ENCODE data around the gene XRCC1. TPM values are rescaled to one million over a fixed set of nuclear protein-coding genes. Genes with fewer than 3 reads are reported as not detected.

The XRCC1 gene
- total RNA-seq, 1 experiment from 2014 or later, result 40.7 TPM

GRCh38 chr19:43572171-43572588 lies 3.1 kb downstream of the XRCC1 start:
- CTCF ChIA-PET, result interaction anchor here (1.1 kb wide), 1 partner anchor 17 kb away, joined by 3 read pairs; no protein-coding TSS in a partner anchor
- H3K4me1 Mint-ChIP-seq (ENCODE audit: low read depth, unreplicated experiment), result no peaks in the 10 kb centered on the region
- POLR2A ChIA-PET, result no interaction called here
- peaks cover 2% of the 10 kb centered on the region for H3K27me3 Mint-ChIP-seq (ENCODE audit: insufficient read depth, unreplicated experiment)
- H3K4me1 ChIP-seq, result no peaks in the 10 kb centered on the region
- BruUV-seq (replicated peaks), result no TSS peak
- peak overlapping the region; percentile 27 for H3K27ac Mint-ChIP-seq (ENCODE audit: unreplicated experiment)
- TF ChIP-seq, protein P1, sequence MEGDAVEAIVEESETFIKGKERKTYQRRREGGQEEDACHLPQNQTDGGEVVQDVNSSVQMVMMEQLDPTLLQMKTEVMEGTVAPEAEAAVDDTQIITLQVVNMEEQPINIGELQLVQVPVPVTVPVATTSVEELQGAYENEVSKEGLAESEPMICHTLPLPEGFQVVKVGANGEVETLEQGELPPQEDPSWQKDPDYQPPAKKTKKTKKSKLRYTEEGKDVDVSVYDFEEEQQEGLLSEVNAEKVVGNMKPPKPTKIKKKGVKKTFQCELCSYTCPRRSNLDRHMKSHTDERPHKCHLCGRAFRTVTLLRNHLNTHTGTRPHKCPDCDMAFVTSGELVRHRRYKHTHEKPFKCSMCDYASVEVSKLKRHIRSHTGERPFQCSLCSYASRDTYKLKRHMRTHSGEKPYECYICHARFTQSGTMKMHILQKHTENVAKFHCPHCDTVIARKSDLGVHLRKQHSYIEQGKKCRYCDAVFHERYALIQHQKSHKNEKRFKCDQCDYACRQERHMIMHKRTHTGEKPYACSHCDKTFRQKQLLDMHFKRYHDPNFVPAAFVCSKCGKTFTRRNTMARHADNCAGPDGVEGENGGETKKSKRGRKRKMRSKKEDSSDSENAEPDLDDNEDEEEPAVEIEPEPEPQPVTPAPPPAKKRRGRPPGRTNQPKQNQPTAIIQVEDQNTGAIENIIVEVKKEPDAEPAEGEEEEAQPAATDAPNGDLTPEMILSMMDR (IDR thresholded peaks at IDR 0.05; ENCODE audit: insufficient read depth in 1 of 2, low read depth in 1 of 2, low read length in 1 of 2, severe bottlenecking in 1 of 2, unreplicated experiment in 1 of 2), result no peak
- intact Hi-C loops (cut with micrococcal nuclease; ENCODE audit: unreplicated experiment), result no loop called here
- no peaks in the 10 kb centered on the region for H3K9me3 Mint-ChIP-seq (ENCODE audit: unreplicated experiment)
- H3K4me3 ChIP-seq (ENCODE audit: low read depth, low read length), result no peak overlapping the region
- no peaks in the 10 kb centered on the region for H3K36me3 ChIP-seq (ENCODE audit: control insufficient read depth, insufficient read depth, low read length)
- H3K27me3 ChIP-seq (replicated peaks; ENCODE audit: control insufficient read depth, insufficient read depth, low read length), result no peaks in the 10 kb centered on the region
- H3K4me3 Mint-ChIP-seq (ENCODE audit: unreplicated experiment), result no peak overlapping the region
- no peak for DNase-seq
- H3K9me3 ChIP-seq, result no peaks in the 10 kb centered on the region
- peaks cover 7% of the 10 kb centered on the region for H3K36me3 Mint-ChIP-seq (ENCODE audit: insufficient read depth, unreplicated experiment)

GRCh38 chr19:43570174-43570791 lies 5.0 kb downstream of the XRCC1 start:
- intact Hi-C loops (cut with micrococcal nuclease; ENCODE audit: unreplicated experiment), result no loop called here
- Histone ChIP-seq H3K27me3 (replicated peaks; ENCODE audit: control insufficient read depth, insufficient read depth, low read length) (no peaks in the 10 kb centered on the region), H3K4me3 (ENCODE audit: low read depth, low read length) (no peak overlapping the region), H3K4me1 (no peaks in the 10 kb centered on the region), H3K36me3 (ENCODE audit: control insufficient read depth, insufficient read depth, low read length) (no peaks in the 10 kb centered on the region), H3K9me3 (no peaks in the 10 kb centered on the region)
- Mint-ChIP-seq H3K36me3 (ENCODE audit: insufficient read depth, unreplicated experiment) (peaks cover 4% of the 10 kb centered on the region), H3K9me3 (ENCODE audit: unreplicated experiment) (no peaks in the 10 kb centered on the region), H3K4me1 (ENCODE audit: low read depth, unreplicated experiment) (no peaks in the 10 kb centered on the region), H3K27ac (ENCODE audit: unreplicated experiment) (no peak overlapping the region), H3K4me3 (ENCODE audit: unreplicated experiment) (no peak overlapping the region), H3K27me3 (ENCODE audit: insufficient read depth, unreplicated experiment) (no peaks in the 10 kb centered on the region)
- TF ChIP-seq, protein P1 (IDR thresholded peaks at IDR 0.05; ENCODE audit: insufficient read depth in 1 of 2, low read depth in 1 of 2, low read length in 1 of 2, severe bottlenecking in 1 of 2, unreplicated experiment in 1 of 2), result no peak
- ChIA-PET CTCF (interaction anchor here (0.6 kb wide), 1 partner anchor 107 kb away, joined by 3 read pairs; no protein-coding TSS in a partner anchor), POLR2A (no interaction called here)
- no TSS peak for BruUV-seq (replicated peaks)
- DNase-seq, result no peak

- Histone ChIP-seq H3K9me3 (no peaks in the 10 kb centered on the region), H3K36me3 (ENCODE audit: control insufficient read depth, insufficient read depth, low read length) (no peaks in the 10 kb centered on the region), H3K4me3 (ENCODE audit: low read depth, low read length) (no peak overlapping the region), H3K4me1 (no peaks in the 10 kb centered on the region), H3K27me3 (replicated peaks; ENCODE audit: control insufficient read depth, insufficient read depth, low read length) (no peaks in the 10 kb centered on the region)
- CTCF ChIA-PET, result no interaction called here
- POLR2A ChIA-PET, result no interaction called here
- no peak for DNase-seq
- H3K4me1 Mint-ChIP-seq (ENCODE audit: low read depth, unreplicated experiment), result no peaks in the 10 kb centered on the region
- intact Hi-C loops (cut with micrococcal nuclease; ENCODE audit: unreplicated experiment), result no loop called here
- BruUV-seq (replicated peaks), result no TSS peak
- H3K36me3 Mint-ChIP-seq (ENCODE audit: insufficient read depth, unreplicated experiment), result no peaks in the 10 kb centered on the region
- no peaks in the 10 kb centered on the region for H3K27me3 Mint-ChIP-seq (ENCODE audit: insufficient read depth, unreplicated experiment)
- H3K4me3 Mint-ChIP-seq (ENCODE audit: unreplicated experiment), result no peak overlapping the region
- TF ChIP-seq, protein P1 (IDR thresholded peaks at IDR 0.05; ENCODE audit: insufficient read depth in 1 of 2, low read depth in 1 of 2, low read length in 1 of 2, severe bottlenecking in 1 of 2, unreplicated experiment in 1 of 2), result no peak
- H3K9me3 Mint-ChIP-seq (ENCODE audit: unreplicated experiment), result no peaks in the 10 kb centered on the region
- H3K27ac Mint-ChIP-seq (ENCODE audit: unreplicated experiment), result no peak overlapping the region
These were observed 5.7 kb downstream of the XRCC1 start for GRCh38 chr19:43569657-43570056.
